Germinal center (tissue), 1 donor: ENCODE data around the gene EEPD1.

ENCODE experiments used
- DNase-seq: peaks from one replicate; pipeline ENCODE4 v3.0.0; 2012; ENCODE audit warnings: mixed read lengths, low spot score

The EEPD1 gene

DNA sequence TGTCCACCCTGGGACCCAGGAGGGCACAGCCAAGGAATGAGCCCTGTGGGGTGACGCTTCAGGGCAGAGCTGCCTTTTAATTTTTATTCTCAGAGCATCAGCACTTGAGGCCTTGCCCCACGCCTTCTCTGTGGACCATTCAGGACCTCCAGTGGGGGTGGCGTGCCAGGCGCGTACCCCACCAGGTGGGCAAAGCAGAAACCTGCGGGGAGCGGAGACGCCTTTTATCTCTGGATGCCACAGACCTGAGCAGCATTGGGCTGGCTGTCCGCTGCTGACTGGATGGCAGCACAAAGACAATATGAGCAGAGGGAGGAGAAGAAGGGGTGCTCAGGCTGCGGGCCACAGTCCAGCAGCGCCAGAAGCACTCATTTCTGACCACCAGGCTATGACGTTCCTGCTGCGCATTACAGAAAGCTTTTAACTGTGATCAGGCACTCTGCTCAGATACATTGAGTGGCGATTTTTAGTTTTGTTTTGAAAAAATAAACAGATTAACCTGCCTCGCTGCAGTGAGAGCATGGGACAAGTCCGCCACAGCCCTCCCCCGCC is 146.2 kb downstream of the EEPD1 start:
- no peak for DNase-seq

DNA sequence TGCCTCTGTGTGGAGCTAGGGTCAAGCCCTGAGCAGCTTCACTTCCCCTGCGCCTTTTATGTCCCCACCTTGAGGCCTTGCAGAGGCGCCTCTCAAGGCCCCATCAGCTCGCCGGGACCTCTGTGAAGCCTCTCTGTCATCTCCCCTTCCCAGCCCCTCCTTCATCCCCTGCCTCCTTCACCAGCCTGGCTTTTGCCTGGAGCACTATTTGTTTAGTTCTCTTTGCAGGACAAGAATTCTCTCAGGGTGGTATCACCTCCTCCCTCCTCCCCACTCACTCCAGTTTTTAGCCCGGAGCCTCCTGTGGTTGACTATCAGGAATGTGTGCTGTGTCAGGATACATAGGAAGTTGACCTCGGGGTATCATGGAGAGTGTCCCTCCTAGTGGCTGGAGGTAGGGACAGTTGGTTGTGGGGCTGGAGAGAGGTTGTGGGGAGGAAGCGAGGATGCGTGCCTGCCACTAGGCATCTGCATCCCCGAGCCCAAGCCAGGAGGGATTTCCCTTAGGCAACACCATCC is 146.8 kb downstream of the EEPD1 start:
- DNase-seq, result no peak

DNA sequence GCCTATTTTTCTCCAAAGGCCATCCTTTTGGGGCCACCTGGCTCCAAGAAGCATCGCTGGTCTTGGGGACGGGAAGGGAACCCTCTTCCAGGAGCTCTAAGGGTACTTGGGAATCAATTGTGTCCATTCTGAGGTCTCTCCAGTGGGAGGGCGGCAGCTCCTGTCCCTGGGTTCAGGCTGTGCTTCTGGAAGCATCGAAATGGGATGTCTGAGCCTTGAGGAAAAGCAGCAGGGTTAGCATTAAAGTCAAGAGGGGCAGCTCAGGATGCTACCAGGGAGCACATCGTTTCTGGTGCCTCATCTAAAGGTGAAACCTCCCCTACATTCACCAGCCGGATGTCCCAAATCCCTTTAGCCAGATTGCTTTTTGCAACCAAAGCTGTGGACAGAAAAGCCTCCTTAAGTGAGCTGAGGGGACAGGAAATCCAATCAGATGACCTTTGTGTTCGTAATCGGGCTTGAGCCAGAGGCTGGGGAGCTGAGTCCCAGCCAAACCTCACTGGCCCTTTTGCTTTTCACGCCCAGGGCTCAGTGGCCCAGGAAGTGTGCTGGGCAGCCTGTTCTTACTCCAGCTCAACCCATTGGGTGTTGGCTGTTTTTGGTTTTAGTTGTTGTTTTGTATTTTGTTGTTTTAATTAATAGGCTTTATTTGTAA is 147.8 kb downstream of the EEPD1 start:
- DNase-seq, result no peak

DNA sequence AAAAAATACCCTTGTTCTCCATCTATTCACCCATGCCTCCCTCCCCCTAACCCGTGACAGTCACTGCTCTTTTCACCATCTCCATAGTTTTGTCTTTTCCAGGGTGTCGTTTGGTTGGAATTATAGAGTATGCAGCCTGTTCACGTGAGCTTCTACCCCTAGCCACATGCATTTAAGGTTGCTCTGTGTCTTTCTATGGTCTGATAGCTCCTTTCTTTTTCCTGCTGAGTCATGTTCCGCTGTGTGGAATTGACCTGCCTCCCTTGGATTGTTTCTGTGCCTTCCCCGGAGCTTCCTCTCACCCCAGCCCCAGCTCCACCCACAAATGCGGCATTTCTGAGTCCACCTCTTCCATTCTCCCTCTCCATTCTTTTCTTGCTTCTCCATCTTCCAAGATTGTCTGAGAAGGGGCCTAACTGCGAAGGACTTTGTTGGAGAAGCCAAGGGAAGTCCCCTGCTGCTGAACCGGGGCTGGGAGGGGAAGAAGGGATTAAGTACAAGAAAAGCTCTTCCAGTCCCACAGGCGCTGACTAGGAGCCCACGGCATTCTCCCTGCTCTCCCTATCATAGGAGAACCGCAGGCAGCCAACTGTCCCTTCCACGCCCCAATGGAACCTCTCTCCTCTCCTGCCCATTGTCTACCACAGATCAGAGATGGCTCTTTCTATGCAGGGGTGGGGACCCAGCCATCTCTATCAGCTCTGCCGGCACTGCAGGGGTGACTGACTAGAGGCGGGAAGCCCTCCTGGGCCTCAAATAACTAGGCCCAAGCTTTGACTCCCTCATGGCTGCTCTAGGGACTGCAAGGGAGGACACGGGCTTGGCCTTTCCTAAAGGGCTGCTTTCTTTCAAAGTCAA is 149.1 kb downstream of the EEPD1 start:
- no peak for DNase-seq

DNA sequence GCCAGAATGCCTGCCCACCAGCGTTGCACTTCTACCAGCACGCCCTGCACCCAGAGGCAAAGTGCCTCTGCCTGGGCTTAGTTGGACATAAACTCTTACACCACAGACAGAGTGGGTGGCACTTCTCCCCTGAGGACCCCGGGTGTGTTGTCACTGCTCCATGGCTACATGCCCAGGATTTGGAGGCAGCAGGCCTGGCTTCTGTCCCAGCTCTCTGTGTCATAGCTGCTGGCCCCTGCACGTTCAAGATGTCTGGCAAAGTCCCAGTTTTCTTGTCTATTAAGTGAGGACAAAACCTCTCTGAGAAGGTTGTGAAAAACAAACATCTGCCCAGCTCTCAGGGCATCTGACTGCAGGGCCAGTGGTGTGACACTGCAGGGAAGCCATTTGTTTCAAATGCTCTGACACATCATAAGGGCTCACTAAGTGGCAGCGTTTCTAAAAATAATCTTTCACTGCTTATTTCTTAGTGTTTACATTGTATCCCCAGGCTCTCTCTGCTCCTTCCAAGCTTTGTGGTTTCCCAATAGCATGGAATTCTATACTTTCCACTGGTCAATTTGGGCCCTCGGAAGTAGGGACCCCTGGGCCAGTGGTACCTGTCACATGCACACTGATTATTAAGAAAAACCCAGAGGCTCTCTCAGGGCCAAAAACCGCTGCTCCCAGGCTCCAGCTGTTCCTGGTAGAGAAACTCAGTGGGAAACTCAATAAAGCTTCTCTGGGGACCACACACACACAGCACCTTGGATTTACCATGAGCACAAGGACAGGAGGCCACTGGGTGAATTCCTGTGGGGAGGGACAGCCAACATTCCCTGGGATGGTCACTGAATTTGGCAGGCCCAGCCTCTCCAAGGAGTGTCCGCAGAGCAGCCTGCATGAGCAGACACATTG is 150.4 kb downstream of the EEPD1 start:
- no peak for DNase-seq

DNA sequence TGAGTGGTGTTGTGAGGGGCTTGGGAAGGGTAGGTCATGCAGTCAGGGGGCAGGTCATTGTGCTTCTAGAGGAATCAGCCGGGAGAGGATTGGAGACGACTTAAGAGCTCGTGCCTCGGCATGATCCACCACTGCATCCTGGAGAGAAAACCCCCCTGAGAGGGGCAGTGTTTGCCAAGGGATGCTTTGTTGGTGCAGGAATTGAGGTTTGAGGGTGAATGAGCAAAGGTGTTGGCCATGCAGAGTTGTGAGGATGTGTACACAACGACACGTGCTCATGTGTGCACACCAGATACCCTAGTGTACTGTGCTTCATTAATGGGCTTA is 151.0 kb downstream of the EEPD1 start:
- no peak for DNase-seq

DNA sequence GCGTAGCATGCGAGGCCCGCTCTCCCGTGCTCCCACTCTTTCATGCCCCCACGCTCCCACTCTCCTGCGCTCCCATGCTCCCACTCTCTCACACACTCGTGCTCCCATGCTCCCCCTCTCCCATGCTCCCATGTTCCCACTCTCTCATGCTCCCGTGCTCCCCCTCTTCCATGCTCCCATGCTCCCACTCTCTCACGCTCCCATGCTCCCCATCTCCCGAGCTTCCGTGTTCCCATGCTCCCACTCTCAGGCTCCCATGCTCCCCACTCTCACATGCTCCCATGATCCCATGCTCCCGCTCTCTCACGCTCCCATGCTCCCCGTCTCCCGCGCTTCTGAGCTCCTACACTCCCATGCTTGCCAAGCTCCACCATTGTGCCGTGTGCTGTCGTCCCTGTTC is 152.2 kb downstream of the EEPD1 start:
- no peak for DNase-seq

DNA sequence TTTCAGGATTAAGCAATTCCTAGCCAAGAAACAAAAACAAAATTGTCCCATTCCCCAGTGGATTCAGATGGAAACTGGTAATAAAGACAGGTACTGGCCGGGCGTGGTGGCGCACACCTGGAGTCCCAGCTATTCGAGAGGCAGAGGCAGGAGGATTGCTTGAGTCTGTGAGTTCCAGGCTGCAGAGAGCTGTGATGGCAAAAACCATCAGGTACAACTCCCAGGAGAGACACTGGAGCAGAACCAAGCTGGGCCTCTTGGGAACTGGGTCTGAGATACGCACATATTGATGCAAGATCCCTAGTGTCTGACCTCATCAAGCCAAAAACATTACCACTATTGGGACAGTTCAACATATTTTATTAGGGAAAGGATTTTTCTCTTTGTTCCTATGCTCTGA is 152.6 kb downstream of the EEPD1 start:
- DNase-seq, result no peak

DNA sequence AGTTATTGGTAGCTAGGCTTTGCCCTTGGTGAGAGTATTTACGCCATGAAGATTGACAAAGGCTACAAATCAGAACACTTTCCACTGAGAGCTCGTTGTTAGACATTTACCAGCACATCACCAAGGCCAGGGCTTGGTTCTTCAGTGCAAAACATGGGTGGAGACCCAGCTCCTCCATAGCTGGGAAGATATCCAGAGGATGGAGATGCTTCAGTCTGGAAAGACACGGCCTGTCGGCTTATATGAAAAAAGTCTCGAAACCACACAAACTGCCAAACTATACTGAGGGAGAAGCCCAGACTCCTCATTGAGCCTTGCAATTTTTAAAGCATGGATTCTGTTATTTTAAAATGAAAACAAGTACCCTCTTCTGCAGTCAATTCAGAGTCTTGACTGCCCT is 153.2 kb downstream of the EEPD1 start:
- no peak for DNase-seq

DNA sequence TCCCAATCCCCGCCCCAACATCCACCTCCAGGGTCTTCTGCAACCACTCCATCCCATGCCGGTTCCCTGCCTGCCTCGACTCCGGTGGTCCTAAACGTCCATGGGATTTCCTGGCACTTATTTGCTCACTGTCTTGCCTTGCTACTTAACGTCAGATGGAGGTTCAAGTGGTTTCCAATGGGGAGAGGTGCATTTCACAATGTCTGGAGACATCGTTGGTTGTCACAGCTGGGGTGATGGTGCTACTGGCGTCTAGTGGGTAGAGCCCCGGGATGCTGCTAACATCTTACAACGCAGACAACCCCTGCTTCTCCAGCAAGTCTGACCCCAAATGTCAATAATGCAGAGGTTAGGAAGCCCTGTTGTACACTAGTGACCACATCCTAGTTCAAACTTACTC is 153.7 kb downstream of the EEPD1 start:
- no peak for DNase-seq

DNA sequence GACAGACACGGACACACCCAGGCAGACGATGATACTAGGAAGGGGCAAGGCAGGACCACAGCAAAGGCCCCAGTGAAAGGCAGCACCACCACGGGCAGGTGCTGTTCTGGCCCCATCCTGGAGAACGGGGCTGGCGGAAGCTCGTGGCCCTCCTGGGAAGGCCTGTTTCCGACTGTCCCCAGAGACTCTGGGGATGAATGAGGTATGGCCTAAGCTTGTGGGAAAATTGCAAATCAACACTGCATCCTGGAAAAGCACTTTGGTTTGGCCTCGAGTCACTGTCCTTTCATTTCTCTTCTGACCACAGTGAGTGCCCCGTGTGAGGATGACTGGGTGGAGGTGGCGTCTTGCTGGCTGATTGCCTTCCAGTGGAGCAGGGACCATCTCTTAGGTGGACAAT is 155.0 kb downstream of the EEPD1 start:
- DNase-seq, result no peak

DNA sequence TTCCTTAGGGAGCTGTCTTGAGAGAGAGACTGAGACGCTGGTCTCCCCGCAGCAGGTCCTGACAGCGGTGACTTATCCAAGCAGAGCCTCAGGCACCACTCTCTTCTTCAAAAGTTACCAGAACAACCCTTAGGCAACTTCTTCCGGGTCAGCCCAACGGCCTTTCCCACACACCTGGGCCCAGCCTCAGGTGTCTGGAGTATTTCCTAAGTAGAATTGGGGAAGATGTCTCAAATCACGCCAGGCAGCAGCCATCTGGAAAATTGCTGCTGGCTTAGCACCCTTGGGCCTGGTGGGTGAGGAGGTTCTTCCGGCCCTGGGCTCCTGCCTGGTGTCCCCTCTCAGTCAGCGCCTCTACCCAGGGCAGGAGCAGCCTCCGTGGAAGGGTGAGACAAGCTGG is 156.2 kb downstream of the EEPD1 start:
- no peak for DNase-seq

DNA sequence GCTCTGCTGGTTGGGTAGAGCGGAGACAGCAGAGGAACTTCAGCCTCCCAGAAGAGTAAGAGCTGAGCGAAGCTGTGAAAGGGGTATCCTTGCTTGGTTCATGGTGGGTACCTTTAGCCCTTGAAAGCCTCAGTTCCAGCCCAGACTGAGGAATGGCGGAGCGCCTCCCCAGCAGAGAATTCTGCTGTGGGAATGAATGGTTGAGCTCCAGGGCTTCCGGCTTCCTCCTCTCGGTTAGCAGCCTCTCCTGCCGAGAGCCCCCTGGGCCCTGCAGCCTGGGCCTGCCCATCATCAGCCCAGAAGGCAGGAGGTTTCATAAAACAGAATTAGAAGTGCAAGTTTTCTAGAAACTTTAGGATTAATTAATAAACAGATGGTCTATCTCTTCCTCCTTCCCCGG is 156.7 kb downstream of the EEPD1 start:
- DNase-seq, result no peak

DNA sequence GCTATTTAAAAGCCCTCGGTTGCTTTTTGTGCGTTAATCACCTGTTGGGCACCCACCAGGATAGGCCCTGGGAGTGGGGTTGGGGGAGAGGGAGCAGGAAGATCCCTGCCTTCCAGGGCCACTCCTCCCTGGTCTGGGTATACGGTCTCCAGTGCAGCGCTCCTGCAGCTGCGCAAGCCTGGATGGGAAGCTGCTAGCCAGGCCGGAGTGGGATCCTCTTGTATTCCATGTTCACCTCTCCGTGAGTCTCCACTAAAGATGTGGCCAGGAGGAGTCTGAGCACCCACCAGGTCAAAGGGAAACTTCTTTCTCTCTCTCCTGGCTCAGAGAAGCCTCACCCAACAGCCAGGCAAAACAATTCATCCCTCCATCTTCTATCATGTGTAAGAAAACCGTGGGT is 157.8 kb downstream of the EEPD1 start:
- DNase-seq, result no peak

DNA sequence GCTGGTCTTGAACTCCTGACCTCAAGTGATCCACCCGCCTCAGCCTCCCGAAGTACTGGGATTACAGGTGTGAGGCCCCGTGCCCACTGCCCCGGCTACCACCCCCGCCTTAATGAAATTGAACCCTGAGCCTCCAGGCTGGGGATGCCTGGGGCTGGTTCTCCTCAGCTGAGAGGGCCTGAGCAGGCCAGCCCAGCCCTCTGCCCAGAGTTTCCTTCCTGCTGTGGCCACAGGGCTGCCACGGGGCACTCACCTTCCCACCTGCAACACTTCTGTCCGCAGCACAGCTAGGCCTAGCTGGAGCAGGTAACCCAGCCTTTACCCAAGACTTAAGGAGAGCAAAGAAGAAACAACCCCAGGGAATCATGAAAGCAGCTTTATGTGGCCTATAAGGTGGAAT is 158.5 kb downstream of the EEPD1 start:
- DNase-seq, result no peak

DNA sequence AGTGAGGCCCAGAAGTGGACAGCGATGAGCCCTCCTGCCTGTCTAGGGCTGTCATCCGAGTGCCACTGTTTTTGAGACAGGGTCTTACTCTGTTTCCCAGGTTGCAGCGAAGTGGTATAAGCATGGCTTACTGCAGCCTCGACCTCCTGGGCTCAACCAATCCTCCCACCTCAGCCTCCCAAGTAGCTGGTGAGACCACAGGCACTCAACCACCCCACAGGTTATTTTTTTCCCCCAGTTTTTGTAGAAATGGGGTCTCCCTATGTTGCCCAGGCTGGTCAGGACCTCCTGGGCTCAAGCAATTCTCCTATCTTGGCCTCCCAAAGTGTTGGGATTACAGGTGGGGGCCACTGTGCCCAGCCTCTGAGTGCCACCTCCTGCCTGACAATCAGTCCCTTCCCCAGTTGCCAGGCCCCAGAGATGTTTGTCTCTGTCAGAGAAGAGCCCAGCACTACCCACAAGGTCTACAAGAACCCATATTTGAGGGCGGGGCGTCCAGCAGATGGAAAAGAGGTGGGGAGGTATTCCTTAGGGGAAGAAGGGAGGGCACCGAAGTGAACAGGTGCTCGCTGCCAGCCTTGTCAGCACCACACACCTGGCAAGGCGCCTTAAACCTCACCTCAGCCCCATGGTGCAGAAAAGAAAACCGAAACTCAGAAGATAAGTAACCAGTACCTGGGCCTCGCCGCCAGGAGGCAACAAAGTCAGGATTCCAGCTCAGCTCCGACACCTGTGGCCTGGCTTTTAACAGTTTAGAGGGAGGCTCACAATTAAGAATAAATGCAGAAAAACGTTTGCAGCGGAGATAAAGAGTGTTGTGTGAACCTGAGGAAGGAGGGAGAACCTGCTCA is 159.2 kb downstream of the EEPD1 start:
- no peak for DNase-seq

DNA sequence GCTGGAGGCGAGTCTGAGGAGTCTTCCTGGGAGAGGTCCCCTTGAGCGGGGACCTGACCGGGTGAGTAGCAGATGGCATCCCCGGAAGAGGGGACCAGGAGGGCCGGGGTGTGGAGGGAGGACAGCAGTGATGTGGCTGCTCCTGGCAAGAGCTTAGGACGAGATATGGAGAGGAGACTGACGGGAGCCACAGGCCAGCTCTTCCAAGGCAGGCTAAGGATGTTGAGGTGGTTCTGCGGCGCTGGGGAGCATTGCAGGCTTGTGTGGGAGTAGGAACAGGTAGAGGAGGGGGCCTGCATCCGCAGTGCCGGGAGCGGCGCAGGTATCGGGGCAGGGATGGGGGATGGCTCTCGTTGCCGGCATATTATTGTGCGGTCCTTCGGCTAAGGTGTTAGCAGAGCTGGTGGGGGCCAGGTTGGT is 159.9 kb downstream of the EEPD1 start:
- DNase-seq, result no peak

DNA sequence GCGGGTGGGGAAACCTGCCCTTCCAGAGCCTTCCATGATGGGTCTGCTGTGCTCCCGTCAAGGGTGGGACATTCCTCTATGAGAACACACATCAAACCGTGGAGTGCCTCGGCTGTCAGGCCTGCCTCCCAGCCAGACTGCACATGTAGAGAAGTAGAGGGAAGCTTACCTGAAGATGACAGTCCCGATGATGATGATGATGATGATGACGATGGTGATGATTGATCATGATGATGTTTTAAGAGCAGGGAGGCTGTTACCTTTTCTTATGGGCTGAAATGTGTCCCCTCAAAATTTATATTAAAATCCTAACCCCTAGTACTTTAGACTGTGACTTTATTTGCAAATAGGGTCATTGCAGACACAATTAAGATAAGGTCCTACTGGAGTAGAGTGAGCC is 160.6 kb downstream of the EEPD1 start:
- DNase-seq, result no peak

DNA sequence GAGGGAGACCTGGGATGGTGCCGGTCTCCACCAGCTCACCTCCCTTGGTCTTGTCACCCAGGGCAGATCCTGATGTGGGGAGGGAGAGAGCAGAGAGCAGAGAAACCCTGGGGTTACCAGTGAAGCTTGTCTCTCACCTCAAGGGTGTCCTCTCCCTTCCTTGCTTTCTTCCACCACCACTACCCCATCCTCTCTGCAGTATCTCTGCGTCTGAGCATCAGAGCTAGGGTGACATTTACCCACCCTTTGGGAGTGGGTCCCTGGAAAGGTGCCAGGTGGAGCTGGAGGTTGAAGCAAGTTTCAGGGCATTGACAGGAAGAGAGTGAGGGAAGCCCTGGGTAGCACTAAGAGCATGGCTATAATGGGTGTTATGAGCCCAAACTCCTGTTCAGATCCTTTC is 161.4 kb downstream of the EEPD1 start:
- DNase-seq, result no peak

DNA sequence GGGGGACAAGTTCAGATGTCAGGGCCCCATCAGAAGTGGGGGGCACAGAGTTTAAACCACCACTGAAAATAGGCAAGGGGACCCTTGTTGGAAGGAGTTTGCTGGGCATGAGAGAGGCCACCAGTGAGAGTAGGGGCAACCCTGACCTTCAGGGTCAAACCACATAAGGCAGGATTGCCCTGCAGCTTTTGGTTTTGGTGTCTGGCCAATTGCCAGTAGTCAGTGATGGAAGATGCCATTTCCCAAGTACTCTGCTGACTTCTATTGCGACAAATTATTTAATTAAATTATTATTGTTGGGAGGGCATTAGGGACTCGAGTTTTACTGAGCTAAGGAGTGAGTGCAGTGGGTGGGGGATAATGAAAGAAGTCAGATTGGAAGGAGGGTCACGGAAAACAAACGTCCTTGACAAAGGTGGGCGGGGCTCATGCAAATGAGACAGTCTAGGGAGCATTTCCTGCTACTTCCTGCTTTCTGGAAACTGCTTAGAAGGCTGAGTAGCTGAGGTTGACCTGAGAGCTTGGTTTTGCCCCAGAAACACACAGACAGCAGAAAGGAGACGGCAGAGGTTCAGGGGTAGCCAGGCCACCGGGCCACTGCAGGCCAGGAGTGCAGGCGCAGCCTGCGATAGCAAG is 162.4 kb downstream of the EEPD1 start:
- no peak for DNase-seq

DNA sequence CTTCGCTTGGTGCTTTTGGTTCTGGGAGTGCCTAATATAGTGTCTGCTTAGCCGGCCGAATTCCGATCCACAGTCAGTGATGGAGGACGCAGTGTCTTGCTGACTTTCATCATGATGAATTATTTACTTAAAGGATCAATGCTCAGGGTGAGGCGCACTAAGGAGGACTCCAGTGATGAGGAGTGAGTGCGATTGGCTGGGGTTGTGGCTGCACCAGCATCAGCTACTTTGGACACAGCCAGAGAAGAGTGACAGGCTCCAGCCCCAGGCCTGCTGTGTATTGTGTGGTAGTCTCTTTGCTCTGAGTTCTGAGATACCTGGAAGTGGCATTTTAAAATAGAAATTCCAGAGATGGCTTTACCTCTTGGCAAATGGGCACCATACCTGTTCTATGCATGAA is 163.3 kb downstream of the EEPD1 start:
- DNase-seq, result no peak
